GM19328 (cell line): ENCODE measurements around the gene ARHGAP42.

ENCODE experiments used
- ATAC-seq: cut with Tn5 transposase; IDR thresholded peaks from one replicate; pipeline ENCODE4 v1.9.1; 2021; ENCODE audit warnings: mild to moderate bottlenecking, moderate library complexity; ENCODE audit not compliant: unreplicated experiment

Gene ARHGAP42

GRCh38 chr11:100753571-100753970 is 66.5 kb downstream of the ARHGAP42 start:
- no peak for ATAC-seq

- no peak for ATAC-seq
These were observed 69.5 kb downstream of the ARHGAP42 start for GRCh38 chr11:100756559-100756958.

GRCh38 chr11:100757646-100758045 is 70.6 kb downstream of the ARHGAP42 start:
- no peak for ATAC-seq

DNA sequence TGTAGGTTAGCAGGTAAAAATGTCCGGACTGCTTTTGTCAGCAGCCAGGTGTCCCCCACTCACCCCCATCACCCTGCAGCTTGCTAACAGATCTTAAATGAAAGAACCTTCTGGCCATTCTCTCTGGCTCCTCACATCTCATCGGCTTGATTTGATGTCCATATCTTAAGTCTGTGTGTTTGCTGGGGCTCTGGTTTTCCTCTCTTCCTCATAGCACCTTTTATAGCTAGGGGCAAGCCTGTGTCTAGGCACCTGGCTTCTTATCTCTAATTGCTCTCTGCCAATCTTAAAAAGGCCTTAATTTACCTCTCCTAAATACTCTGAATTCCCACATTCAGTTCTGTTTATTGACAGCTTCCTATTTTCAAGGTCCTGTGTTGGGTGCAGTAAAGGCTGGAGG is 72.0 kb downstream of the ARHGAP42 start:
- no peak for ATAC-seq

- ATAC-seq: no peak
These were observed 72.8 kb downstream of the ARHGAP42 start for GRCh38 chr11:100759856-100760255.

DNA sequence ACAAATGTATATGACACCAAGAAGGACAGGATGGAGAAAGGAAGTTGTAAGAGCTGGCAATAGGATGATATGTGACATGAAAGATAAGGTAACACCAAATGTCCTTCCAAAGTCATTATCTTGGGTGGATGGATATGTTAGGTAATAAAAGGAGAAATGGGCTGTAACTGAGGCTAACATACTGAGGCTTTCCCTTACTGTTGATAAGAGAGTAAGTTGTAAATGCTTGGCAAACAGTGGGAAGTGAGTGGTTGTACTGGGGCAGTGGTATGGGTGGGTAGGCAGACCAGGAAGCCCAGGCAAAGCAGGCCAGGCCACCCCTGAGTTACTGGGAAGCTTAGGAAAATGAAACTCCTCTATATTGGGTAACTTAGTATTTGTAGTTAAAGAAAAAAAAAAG is 73.7 kb downstream of the ARHGAP42 start:
- no peak for ATAC-seq

DNA sequence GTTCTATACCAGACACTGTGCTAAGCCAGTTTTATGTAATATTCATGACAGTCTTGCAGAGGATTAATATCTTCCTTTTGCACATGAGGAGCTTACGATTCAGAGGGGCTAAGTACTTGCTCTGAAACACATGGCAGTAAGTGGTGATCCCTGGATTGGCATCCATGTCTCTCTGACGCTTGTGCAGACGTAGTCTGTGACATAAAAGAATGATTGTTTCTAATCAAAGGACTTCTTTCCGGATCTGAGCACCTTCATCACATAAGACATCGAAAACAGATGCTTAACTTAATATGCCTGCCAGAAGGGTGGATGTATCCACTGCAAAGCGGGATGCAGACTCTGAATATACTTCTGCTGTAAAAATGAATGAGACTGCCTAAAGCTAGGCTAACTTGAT is 74.8 kb downstream of the ARHGAP42 start:
- no peak for ATAC-seq

- ATAC-seq: no peak
These were observed 79.7 kb downstream of the ARHGAP42 start for GRCh38 chr11:100766764-100767163.

- no peak for ATAC-seq
These were observed 82.1 kb downstream of the ARHGAP42 start for GRCh38 chr11:100769165-100769564.

GRCh38 chr11:100769617-100770016 is 82.5 kb downstream of the ARHGAP42 start:
- ATAC-seq: no peak

DNA sequence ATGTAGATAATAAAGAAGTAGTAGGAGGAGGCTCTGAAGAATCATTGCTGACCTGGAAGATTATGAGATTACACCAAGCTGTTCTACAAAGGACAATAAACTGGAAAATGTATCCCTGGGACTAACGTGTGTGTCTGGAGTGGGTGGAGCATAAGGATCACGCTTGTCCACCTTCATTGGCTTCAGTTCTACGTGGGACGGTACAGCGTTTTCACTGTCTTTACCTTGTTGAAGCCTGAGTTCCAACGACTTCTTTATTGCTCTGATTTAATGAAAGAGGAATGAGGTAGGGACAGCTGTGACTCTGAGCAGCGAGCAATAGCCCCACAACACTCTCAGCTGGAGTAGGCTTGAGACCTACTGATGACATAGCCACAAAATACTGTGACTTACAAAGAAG is 87.0 kb downstream of the ARHGAP42 start:
- ATAC-seq: no peak

- ATAC-seq: no peak
These were observed 87.8 kb downstream of the ARHGAP42 start for GRCh38 chr11:100774859-100775258.

DNA sequence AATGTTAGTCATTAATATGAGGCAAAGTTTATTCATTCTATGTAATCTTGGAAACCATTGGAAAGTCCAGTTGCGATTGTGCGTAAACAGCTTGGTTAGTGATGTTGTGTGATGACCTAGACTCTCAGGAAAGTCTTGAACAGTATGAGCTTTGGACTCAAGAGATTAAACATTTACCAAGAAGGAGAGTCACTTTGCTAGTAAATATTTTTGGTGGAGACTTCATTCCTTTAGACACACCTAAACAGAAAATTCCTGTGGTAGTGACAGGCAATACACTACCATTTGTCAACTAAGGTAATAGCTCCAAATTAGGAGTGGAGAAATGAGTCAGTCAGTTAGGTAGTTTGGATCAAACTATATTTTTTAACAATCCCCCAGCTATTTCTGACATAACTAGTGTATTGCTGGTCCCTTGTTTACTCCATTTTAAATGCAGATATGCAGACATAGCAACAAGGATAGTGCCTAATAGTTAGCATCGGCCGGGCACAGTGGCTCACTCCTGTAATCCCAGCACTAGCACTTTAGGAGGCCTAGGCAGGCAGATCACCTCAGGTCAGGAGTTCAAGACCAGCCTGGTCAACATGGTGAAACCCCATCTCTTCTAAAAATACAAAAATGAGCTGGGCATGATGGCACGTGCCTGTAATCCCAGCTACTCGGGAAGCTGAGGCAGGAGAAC is 89.3 kb downstream of the ARHGAP42 start:
- no peak for ATAC-seq

GRCh38 chr11:100777103-100777502 is 90.0 kb downstream of the ARHGAP42 start:
- no peak for ATAC-seq

GRCh38 chr11:100777736-100778135 is 90.6 kb downstream of the ARHGAP42 start:
- ATAC-seq: no peak

DNA sequence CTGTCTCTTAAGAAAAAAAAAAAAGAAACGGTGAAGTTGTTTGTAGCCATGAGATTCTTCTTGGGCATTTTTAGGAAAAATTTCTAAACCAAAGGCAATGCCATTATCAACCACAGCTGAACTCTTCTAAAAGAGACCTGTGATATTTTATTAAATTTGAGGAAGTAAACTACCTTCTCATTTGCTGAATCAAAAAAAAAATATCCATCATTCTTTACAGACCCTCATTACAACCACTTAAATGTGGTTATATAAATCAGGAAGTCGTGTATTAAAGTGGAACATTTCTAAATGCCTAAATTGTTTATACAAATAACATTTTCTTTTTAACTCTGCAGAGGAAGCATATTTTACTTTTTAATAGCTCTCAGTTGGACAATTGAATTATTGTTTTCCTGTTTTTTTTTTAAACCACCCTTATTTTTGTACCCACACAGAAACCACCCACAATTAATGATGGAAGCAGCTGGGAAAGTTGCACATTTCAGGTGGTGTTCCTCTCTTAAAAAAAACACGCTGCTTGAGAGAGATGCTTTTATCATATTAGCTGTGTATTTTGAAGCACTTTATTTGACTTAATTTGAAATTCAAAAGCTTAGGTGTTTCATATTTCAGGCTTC is 91.2 kb downstream of the ARHGAP42 start:
- no peak for ATAC-seq

GRCh38 chr11:100780470-100780869 is 93.4 kb downstream of the ARHGAP42 start:
- no peak for ATAC-seq

DNA sequence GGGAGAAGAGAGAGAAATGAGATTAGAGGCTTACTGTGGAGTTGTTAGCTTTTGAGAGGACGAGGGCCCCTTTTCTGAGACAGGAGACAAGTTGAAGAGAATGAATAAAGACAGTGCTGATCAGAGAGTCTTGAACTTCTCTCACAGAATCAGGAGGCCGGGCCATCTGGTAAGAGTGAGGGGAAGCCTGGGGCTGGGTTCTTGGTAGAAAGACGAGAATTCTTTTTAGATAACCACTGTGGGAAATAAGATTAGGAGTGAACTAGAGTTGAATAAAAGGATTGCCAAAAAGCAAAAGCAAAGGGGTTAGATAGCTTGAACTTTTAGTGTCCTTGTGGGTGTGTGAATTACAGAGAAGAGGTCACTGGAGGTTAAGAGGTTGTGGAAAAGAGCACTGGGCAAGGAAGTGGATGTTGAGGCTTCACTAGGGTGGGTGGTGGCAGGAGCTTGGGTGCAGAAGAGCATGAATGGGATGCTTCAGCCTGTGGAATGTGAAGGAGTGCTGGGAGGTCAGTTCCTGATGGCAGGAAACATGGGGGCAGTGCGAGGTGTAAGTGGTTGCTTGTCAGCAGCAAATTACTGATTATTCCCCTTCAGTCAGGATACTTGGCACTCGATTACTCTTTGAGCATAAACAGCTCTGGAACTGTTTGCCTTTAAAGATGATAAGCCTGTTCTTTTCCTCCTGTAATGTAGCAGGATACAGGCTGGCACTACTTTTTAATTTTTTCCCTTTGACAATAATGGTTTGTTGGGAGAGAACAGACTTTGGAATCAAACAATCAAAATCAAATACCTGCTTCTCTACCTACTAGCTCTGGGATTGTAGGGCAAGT is 98.3 kb downstream of the ARHGAP42 start:
- no peak for ATAC-seq

GRCh38 chr11:100788561-100789295 is 101.6 kb downstream of the ARHGAP42 start:
- ATAC-seq: no peak

- ATAC-seq: no peak
These were observed 102.4 kb downstream of the ARHGAP42 start for GRCh38 chr11:100789500-100789899.

GRCh38 chr11:100790073-100790472 is 103.0 kb downstream of the ARHGAP42 start:
- ATAC-seq: no peak
